Colon (tissue), 2 donors: ENCODE results near the gene TEAD2.
"Not testable (repeated sequence)": the region's sequence is repeated elsewhere in the genome, so short reads cannot be mapped to it uniquely, and the experiment has no call there.

Experiments used
- FAIRE-seq: peaks from 2 replicates; lab custom pipeline; 2012; peaks lifted over from hg19 to GRCh38; lab: Jason Lieb, UNC
- donor health status: control.
- donor health status: control.

Gene TEAD2

GRCh38 chr19:49331616-49332055, 30.6 kb downstream of the TEAD2 start:
- no peak for FAIRE-seq

DNA sequence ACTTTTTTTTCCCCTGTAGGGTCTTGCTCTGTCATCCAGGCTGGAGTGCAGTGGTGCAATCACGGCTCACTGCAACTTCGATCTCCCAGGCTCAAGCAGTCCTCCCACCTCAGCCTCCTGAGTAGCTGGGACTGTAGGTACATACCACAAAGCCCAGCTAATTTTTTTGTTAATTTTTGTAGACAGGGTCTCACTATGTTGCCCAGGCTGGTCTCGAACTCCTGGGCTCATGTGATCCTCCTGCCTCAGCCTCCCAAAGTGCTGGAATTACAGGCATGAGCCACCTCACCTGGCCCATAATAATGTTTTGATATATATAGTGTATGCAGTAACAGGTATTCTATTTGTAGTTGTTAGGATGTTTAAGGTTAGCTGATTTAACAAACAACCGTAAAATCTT, 31.0 kb downstream of the TEAD2 start:
- FAIRE-seq, result not testable (repeated sequence)

GRCh38 chr19:49328741-49329140, 33.5 kb downstream of the TEAD2 start:
- no peak for FAIRE-seq

GRCh38 chr19:49327878-49328544, 34.2 kb downstream of the TEAD2 start:
- FAIRE-seq, result no peak

DNA sequence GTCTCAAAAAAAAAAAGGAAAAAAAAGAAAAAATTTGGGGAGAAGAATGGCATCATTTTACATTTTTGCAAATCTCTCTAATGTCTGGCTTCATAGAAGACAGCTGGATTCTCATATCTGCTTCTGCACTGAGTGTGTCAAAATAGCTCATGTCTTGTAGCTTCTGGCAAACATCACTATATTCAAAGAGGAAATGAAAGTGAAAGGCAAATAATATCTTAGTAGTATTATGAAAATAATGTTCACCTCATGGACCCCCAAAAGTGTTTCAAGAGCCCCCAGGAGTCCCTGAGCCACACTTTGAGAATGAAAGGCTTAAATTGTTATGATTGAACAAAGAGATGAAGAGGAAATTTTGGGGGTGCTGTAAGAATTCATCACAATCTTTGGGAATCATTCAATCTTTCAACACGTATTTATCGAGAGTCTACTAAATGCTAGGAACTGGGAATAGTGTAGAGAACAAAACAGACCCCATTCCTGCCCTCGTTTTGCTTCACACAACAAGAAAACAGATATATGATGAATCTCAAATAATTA, 36.0 kb downstream of the TEAD2 start:
- no peak for FAIRE-seq

- FAIRE-seq, result not testable (repeated sequence)
Observed at GRCh38 chr19:49325756-49326155, 36.5 kb downstream of the TEAD2 start.

- FAIRE-seq, result no peak
Observed at GRCh38 chr19:49324801-49325576, 37.2 kb downstream of the TEAD2 start, which contains the start of gene SLC6A16. Gene SLC6A16 (minus strand): TSS chr19:49325191. CDS start chr19:49311347, 13,844 bp downstream.

- no peak for FAIRE-seq
Observed at GRCh38 chr19:49318296-49318695, 43.9 kb downstream of the TEAD2 start.

DNA sequence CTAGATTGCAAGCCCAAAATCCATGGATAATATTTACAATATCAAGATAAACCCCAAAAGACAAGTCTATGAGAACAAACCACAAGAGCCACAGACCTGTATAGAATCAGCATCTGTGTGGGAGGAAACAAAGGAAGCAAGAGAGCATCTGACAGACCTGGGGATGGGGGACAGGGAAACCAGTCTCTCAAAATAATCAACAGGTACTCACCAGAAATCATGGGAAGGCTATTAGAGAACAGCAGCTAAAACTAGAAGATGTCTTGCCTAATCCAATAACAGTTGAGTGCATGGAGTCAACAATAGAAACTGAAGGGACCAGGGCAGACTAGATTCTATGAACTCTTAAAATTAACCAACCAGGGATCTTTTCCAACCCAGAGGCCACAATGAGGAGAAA, 45.9 kb downstream of the TEAD2 start:
- FAIRE-seq, result no peak

DNA sequence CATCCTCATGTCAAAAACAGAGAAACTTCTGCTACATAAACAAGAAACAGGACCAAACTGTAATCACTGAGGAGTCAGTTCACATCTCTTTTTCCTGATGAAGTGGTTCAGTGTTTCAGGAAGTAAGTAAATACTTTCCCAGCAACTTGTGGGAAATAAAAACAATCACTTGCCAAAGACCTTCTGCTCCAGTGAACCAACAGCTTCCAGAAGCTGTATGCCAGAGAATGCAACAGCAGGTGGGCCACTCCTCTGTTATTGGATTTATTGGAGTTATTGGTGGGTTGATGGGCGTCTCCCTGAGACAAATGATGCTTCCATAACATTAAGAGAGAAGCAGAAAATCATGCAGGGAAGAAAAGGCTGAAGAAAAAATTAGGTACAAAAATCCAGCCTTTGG, 47.1 kb downstream of the TEAD2 start:
- no peak for FAIRE-seq

DNA sequence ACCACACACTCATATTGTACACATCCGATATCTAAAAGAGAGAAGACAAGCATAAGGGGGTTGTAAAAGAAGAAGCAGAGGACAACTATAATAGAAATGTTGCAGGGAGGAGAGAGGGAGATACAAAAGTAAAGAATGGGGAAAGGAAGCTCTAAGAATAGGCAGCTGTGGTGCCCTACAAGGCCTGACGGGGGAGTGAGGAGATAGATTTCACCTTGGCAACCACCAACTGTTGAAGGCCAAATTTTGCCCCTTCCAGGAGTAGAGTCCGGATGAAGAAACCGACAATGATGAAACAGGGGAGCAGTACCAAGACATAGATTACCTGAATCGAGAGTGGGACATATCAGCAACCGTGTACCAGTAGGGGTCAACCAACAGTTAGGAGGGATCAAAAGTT, 53.1 kb downstream of the TEAD2 start:
- no peak for FAIRE-seq

DNA sequence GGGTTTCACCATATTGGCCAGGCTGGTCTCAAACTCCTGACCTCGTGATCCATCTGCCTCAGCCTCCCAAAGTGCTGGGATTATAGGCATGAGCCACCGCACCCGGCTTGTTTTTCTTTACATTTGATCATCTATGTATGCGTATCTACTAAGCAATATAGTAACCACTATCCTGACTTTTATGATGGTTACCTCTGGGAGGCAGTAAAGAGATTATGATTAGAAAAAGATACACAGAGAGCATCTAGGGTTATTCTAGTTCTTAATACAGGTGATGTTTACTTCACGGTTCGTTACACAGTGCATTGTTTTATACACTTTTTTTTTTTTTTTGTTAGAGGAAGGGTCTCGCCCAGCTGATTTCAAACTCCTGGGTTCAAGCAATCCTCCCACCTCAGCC, 55.5 kb downstream of the TEAD2 start:
- not testable (repeated sequence) for FAIRE-seq

GRCh38 chr19:49301866-49302252, 60.4 kb downstream of the TEAD2 start:
- FAIRE-seq, result no peak

- FAIRE-seq, result no peak
Observed at GRCh38 chr19:49301165-49301865, 60.9 kb downstream of the TEAD2 start.

GRCh38 chr19:49298653-49299052, 63.6 kb downstream of the TEAD2 start:
- FAIRE-seq, result not testable (repeated sequence)

GRCh38 chr19:49297403-49297802, 64.8 kb downstream of the TEAD2 start:
- no peak for FAIRE-seq

DNA sequence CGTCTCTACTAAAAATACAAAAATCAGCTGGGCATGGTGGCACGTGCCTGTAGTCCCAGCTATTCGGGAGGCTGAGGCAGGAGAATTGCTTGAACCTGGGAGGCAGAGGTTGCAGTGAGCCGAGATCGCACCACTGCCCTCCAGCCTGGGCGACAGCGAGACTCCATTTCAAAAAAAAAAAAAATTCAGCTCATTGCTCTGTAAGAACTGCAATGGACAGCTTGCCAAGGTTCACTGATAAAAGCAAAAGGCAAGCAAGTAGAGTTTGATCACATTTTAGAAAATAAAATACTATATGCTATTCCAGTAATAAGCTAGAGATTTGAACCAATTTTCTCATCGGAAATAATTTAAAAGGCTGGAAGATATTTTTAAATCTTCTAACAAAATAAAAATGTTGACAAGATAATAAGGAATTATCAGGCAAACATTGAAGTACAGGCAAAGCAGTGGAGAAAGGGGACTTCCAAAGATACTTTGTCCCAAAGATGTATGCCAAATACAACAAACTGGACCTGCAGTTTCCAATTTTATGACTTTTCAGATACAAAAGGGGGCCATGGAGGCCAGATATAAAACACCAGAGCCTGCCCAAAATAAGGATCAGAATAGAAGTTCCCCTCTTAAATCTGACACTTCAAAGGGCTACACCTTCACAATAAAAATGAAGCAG, 66.9 kb downstream of the TEAD2 start:
- FAIRE-seq, result no peak

DNA sequence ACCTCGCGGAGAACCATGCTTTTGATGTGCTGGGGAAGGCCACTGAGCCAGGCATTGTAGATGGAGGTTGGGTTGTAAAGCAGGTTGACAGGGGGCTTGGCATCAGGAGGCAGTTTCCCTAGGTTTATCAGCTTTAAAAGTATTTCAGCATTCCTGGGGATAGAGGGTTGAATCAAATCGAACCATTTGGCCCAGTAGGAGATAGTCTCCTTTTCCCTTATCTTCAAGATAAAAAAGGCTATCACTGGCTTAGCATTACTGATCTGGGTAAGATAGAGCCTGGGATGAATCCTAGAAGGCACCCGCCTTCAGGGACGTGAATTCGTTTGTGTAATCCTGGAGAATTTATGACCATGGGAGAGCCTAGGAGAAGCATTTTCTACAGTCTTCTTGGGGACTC, 67.8 kb downstream of the TEAD2 start:
- no peak for FAIRE-seq
